Thyroid gland (tissue), 4 donors: Measurements from ENCODE around the gene CA12. TPM values are rescaled to one million over a fixed set of nuclear protein-coding genes. Genes with fewer than 3 reads are reported as not detected.

ENCODE experiments used
- DNase-seq, 2 donors: peaks; one replicate each; pipeline ENCODE4 v3.0.0-alpha.2; 2019
- H3K27ac ChIP-seq, 3 donors: fragments of 200-600 bp; sonication (generic); 1 replicate in 2 of 3; 2 replicates in 1 of 3; pipeline ENCODE4 v1.5.1; 2016 to 2019; ENCODE audit warnings: mild to moderate bottlenecking in 1 of 3, moderate library complexity in 1 of 3
- H3K27me3 ChIP-seq: fragments of 200-600 bp; sonication (generic); one replicate; pipeline ENCODE4 v1.5.1; 2019
- H3K36me3 ChIP-seq, 2 donors: fragments of 200-600 bp; sonication (generic); one replicate each; pipeline ENCODE4 v1.5.1; 2016 to 2019
- H3K4me1 ChIP-seq, 2 donors: fragments of 200-600 bp; sonication (generic); one replicate each; pipeline ENCODE4 v1.5.1; 2017 to 2019
- H3K4me3 ChIP-seq, 3 donors: fragments of 200-600 bp; sonication (generic); replicated peaks in 1 of 3; 1 replicate in 2 of 3; 2 replicates in 1 of 3; pipeline ENCODE4 v1.5.1; 2016; ENCODE audit warnings: mild to moderate bottlenecking in 1 of 3
- H3K9me3 ChIP-seq: fragments of 200-600 bp; sonication (generic); one replicate; pipeline ENCODE4 v1.5.1; 2017
- CTCF ChIP-seq, 6 experiments: fragments of 200-600 bp in 3 of 6; fragments of 450-650 bp in 3 of 6; sonication (generic) in 3 of 6; IDR thresholded peaks; one replicate each; pipeline ENCODE4 v1.5.1; 2016 to 2019; ENCODE audit warnings: antibody characterized with exemption in 6 of 6, mild to moderate bottlenecking in 2 of 6, inconsistent platforms in 1 of 6, moderate library complexity in 1 of 6
- POLR2A ChIP-seq, 2 donors: fragments of 450-650 bp; IDR thresholded peaks; one replicate each; pipeline ENCODE4 v1.6.1; 2017; ENCODE audit warnings: antibody characterized with exemption in 2 of 2, mild to moderate bottlenecking in 2 of 2, moderate library complexity in 1 of 2
- WGBS, 2 donors: methylation state at CpG; one replicate each; pipeline ENCODE4 v1.1.5; 2017; 5-methylcytosine and 5-hydroxymethylcytosine counted together
- intact Hi-C: fragments of 100-400 bp; cut with DNase I; formaldehyde crosslinking; loops from one replicate; pipeline ENCODE4 v1.15.1; 2023
- total RNA-seq, 4 donors: library from RNA; depleted of rRNA; stranded (reverse); fragments of >200 nt; gene quantifications; one replicate each; pipeline ENCODE4 v1.2.3, GENCODE V29; 2016

Gene CA12
- total RNA-seq, 4 donors from 2014 or later = 0.33 to 21.9 (median 4.3) TPM

DNA sequence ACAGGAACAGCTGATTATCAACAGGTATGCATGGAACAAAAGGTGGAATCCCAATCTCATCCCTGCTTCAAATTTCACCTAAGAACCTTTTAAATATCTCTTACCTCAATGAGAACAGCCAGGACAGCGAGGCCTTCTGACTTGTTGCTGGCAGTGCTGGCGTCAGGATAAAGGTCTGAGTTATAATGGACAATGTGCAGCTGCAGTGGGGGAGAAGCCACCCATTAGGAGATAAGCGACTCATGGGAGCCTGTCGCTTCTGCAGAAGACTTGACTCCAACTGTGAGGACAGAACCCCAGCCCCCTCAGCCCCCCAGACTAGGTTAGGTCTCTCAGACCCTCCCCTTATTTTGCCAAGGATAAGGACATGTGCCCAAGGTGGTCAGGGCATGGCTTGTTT is 39.7 kb downstream of the CA12 start:
- Histone ChIP-seq H3K36me3 (no peaks in the 10 kb centered on the region), H3K4me1 (no peaks in the 10 kb centered on the region), H3K27me3 (no peaks in the 10 kb centered on the region), H3K27ac (no peak overlapping the region), H3K4me3 (no peak overlapping the region), H3K9me3 (no peaks in the 10 kb centered on the region)
- no peak for DNase-seq
- 97 to 98% methylated on average over 4 of the region's 4 CpGs for WGBS, 2 donors
- intact Hi-C loops = no loop called here
- TF ChIP-seq POLR2A (IDR thresholded peaks at IDR 0.05) (no peak), CTCF (IDR thresholded peaks at IDR 0.05) (no peak)

DNA sequence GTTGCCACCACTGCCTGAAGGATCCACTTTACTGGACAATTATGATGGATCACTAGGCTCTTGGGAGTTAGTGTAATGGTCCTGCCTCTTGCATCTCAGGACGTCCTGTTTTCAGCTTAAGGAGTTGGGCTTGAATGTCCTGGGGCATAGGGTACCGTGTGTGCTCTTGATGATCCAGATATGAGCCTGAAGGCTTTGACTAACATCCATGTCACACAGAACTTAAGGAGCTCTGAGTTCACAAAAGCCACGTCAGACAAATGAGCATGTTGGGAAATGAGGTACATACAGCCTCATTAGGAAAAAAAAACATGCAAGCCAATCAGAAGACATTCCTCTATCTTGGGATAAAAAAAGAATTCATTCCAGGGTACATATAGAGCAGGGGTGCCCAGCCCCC is 40.8 kb downstream of the CA12 start:
- no peaks in the 10 kb centered on the region for H3K9me3 ChIP-seq
- H3K27me3 ChIP-seq = no peaks in the 10 kb centered on the region
- no peak for TF ChIP-seq CTCF (IDR thresholded peaks at IDR 0.05)
- TF ChIP-seq POLR2A (IDR thresholded peaks at IDR 0.05) = no peak
- no peaks in the 10 kb centered on the region for H3K4me1 ChIP-seq
- 86 to 96% methylated on average over 3 of the region's 3 CpGs for WGBS, 2 donors
- H3K36me3 ChIP-seq = no peaks in the 10 kb centered on the region
- no peak overlapping the region for H3K27ac ChIP-seq
- H3K4me3 ChIP-seq = no peak overlapping the region
- DNase-seq = no peak
- intact Hi-C loops = no loop called here

GRCh38 chr15:63340353-63340752 is 41.3 kb downstream of the CA12 start:
- no peak overlapping the region for H3K27ac ChIP-seq
- H3K36me3 ChIP-seq = no peaks in the 10 kb centered on the region
- no peak overlapping the region for H3K4me3 ChIP-seq
- intact Hi-C loops = no loop called here
- TF ChIP-seq CTCF (IDR thresholded peaks at IDR 0.05) (no peak), POLR2A (IDR thresholded peaks at IDR 0.05) (no peak)
- WGBS, 2 donors = 79 to 82% methylated on average over 8 of the region's 8 CpGs
- no peaks in the 10 kb centered on the region for H3K27me3 ChIP-seq
- DNase-seq = no peak
- no peaks in the 10 kb centered on the region for H3K4me1 ChIP-seq
- no peaks in the 10 kb centered on the region for H3K9me3 ChIP-seq

GRCh38 chr15:63339836-63340235 is 41.8 kb downstream of the CA12 start:
- 24 to 39% methylated on average over 1 of the region's 1 CpG for WGBS, 2 donors
- intact Hi-C loops = no loop called here
- H3K27me3 ChIP-seq = no peaks in the 10 kb centered on the region

More at GRCh38 chr15:63339836-63340235, 41.8 kb downstream of the CA12 start:
- no peaks in the 10 kb centered on the region for H3K4me1 ChIP-seq
- TF ChIP-seq POLR2A (IDR thresholded peaks at IDR 0.05) (no peak), CTCF (IDR thresholded peaks at IDR 0.05) (no peak)
- H3K36me3 ChIP-seq = no peaks in the 10 kb centered on the region
- H3K4me3 ChIP-seq = no peak overlapping the region
- DNase-seq = no peak
- no peak overlapping the region for H3K27ac ChIP-seq
- no peaks in the 10 kb centered on the region for H3K9me3 ChIP-seq
